ENCODE results near the gene SLIT3. TPM values are rescaled to one million over a fixed set of nuclear protein-coding genes. Genes with fewer than 3 reads are reported as not detected.

SLIT3 gene
- total and polyA plus RNA-seq, 10 of the 15 experiments (the other 5 are each of a cell fraction or from before 2014, with no cell fraction given): 0.05 TPM; not detected in 9

- H3K9me3 ChIP-seq (replicated peaks; ENCODE audit: control insufficient read depth, insufficient read depth, low read length): no peaks in the 10 kb centered on the region
- DNase-seq (ENCODE audit: low read depth, low spot score): no peak
- ChIA-PET RAD21 (ENCODE audit: unreplicated experiment) (no interaction called here), CTCF (no interaction called here), POLR2A (no interaction called here), SMC1A (ENCODE audit: uncharacterized antibody, unreplicated experiment) (interaction anchor here (1.6 kb wide), 1 partner anchor 77 kb away, joined by 3 read pairs; no protein-coding TSS in a partner anchor)
- no peaks in the 10 kb centered on the region for H3K79me2 ChIP-seq (ENCODE audit: control insufficient read depth, insufficient read depth, low read length)
- ATAC-seq: no peak
- no peak overlapping the region for H3K9ac ChIP-seq (ENCODE audit: control insufficient read depth, insufficient read depth, low read length)
- intact Hi-C loops (cut with micrococcal nuclease; ENCODE audit: unreplicated experiment) (no loop called here), in situ Hi-C loops (cut with MboI) (no loop called here)
- whole genome bisulfite sequencing (ENCODE audit: insufficient coverage, insufficient replicate concordance, low lambda C conversion rate, missing lambda C conversion rate): 42% methylated on average over 4 of the region's 4 CpGs
- FAIRE-seq: no peak
- no peaks in the 10 kb centered on the region for H4K20me1 ChIP-seq (ENCODE audit: control insufficient read depth, insufficient read depth)
- no peaks in the 10 kb centered on the region for H3K4me1 ChIP-seq (ENCODE audit: control insufficient read depth, insufficient read depth, low read length)
- peaks cover 0 to 3% of the 10 kb centered on the region in 2 experiments; a peak in 2 of 4 replicates for H3K27me3 ChIP-seq (replicated peaks in 1 of 2; ENCODE audit: control insufficient read depth in 2 of 2, insufficient read depth in 2 of 2, low read length in 1 of 2)
- H3K4me3 ChIP-seq: no peak overlapping the region
- TF ChIP-seq TBL1XR1 (IDR thresholded peaks at IDR 0.05; ENCODE audit: low read depth, low read length): no peak
- TF ChIP-seq FOXK2 (IDR thresholded peaks at IDR 0.05): no peak
- no peak for TF ChIP-seq SREBF2 (IDR thresholded peaks at IDR 0.05; ENCODE audit: low read length)
- TF ChIP-seq PAX8 (IDR thresholded peaks at IDR 0.05): no peak
- TF ChIP-seq NR2C2 (IDR thresholded peaks at IDR 0.05; ENCODE audit: borderline replicate concordance, control insufficient read depth, insufficient read length, low read depth): no peak
- no peak for TF ChIP-seq ZNF217 (IDR thresholded peaks at IDR 0.05)
- no peak for TF ChIP-seq RELB (IDR thresholded peaks at IDR 0.05; ENCODE audit: low read depth)
- TF ChIP-seq TCF12 (IDR thresholded peaks at IDR 0.05; ENCODE audit: low read depth, low read length): no peak
- no peak for TF ChIP-seq CBX3 (IDR thresholded peaks at IDR 0.05; ENCODE audit: borderline replicate concordance, low read depth)
- TF ChIP-seq SUPT20H (IDR thresholded peaks at IDR 0.05; ENCODE audit: borderline replicate concordance, control insufficient read depth, low read depth, low read length): no peak
- no peak for TF ChIP-seq CHD4 (IDR thresholded peaks at IDR 0.05)
- no peak for TF ChIP-seq RBBP5 (conservative IDR thresholded peaks at IDR 0.05)
- TF ChIP-seq ZBTB33 (IDR thresholded peaks at IDR 0.05): no peak
- H2AFZ ChIP-seq (ENCODE audit: control insufficient read depth, low read depth, low read length): no peak overlapping the region
- H3K36me3 ChIP-seq (ENCODE audit: control insufficient read depth in 2 of 2, insufficient read depth in 2 of 2, low read length in 1 of 2): no peaks in the 10 kb centered on the region
- BruUV-seq (replicated peaks): no TSS peak
- no peak overlapping the region for H3K27ac ChIP-seq (ENCODE audit: control insufficient read depth, insufficient read depth)
- H3K4me2 ChIP-seq (ENCODE audit: control insufficient read depth, insufficient read depth): no peak overlapping the region
Measured at GRCh38 chr5:168803541-168803940, 497.4 kb downstream of the SLIT3 start.
